Keratinocyte (primary cell): ENCODE results near the gene ULK3. TPM values are rescaled to one million over a fixed set of nuclear protein-coding genes. Genes with fewer than 3 reads are reported as not detected.
"Not testable (repeated sequence)": the region's sequence is repeated elsewhere in the genome, so short reads cannot be mapped to it uniquely, and the experiment has no call there.

ENCODE experiments used
- DNase-seq: peaks from one replicate; pipeline ENCODE4 v3.0.0-alpha.2; 2011; ENCODE audit warnings: low read depth, missing footprints, low spot score
- FAIRE-seq: peaks from 2 replicates; lab custom pipeline; 2011; peaks lifted over from hg19 to GRCh38; lab: Jason Lieb, UNC
- H2AFZ ChIP-seq: 2 replicates; pipeline ENCODE4 v1.6.0; 2012; ENCODE audit warnings: low read length, control low read depth, inconsistent platforms; ENCODE audit not compliant: control insufficient read depth
- H3K27ac ChIP-seq: 2 replicates; pipeline ENCODE4 v1.5.1; 2011; ENCODE audit warnings: low read length; ENCODE audit not compliant: control insufficient read depth, insufficient read depth
- H3K27me3 ChIP-seq: 3 replicates; pipeline ENCODE4 v1.6.0; 2011; ENCODE audit warnings: low read length; ENCODE audit not compliant: control insufficient read depth, insufficient read depth; ENCODE audit errors: extremely low read depth
- H3K36me3 ChIP-seq, 2 experiments: 2 replicates in 1 of 2; 3 replicates in 1 of 2; pipeline ENCODE4 v1.5.1; 2011; ENCODE audit warnings: low read length in 2 of 2, mild to moderate bottlenecking in 1 of 2; ENCODE audit not compliant: control insufficient read depth in 2 of 2, insufficient read depth in 2 of 2; ENCODE audit errors: extremely low read depth in 1 of 2
- H3K4me1 ChIP-seq: 3 replicates; pipeline ENCODE4 v1.5.1; 2011; ENCODE audit warnings: low read length; ENCODE audit not compliant: control insufficient read depth, insufficient read depth; ENCODE audit errors: extremely low read depth
- H3K4me2 ChIP-seq: 3 replicates; pipeline ENCODE4 v1.6.0; 2011; ENCODE audit warnings: low read depth, low read length; ENCODE audit not compliant: control insufficient read depth, insufficient read depth; ENCODE audit errors: extremely low read depth
- H3K4me3 ChIP-seq, 3 experiments: fragments of 200-600 bp in 1 of 3; sonication (generic) in 1 of 3; 2 replicates in 2 of 3; 3 replicates in 1 of 3; pipeline ENCODE4 v1.5.1; 2011 to 2016; ENCODE audit warnings: low read length in 3 of 3, mild to moderate bottlenecking in 3 of 3, control low read depth in 2 of 3, inconsistent platforms in 1 of 3, low read depth in 1 of 3, mixed read lengths in 1 of 3, mixed run types in 1 of 3, moderate library complexity in 1 of 3; ENCODE audit not compliant: control insufficient read depth in 2 of 3, insufficient read depth in 2 of 3; ENCODE audit errors: extremely low read depth in 1 of 3
- H3K79me2 ChIP-seq: 2 replicates; pipeline ENCODE4 v1.6.0; 2012; ENCODE audit warnings: low read length; ENCODE audit not compliant: control insufficient read depth, insufficient read depth
- H3K9ac ChIP-seq: 3 replicates; pipeline ENCODE4 v1.6.0; 2011; ENCODE audit warnings: low read length; ENCODE audit not compliant: control insufficient read depth, insufficient read depth; ENCODE audit errors: extremely low read depth
- H3K9me1 ChIP-seq: 3 replicates; pipeline ENCODE4 v1.6.0; 2011; ENCODE audit warnings: low read length; ENCODE audit not compliant: control insufficient read depth, insufficient read depth; ENCODE audit errors: extremely low read depth
- H3K9me3 ChIP-seq: 2 replicates; pipeline ENCODE4 v1.5.1; 2012; ENCODE audit warnings: low read depth, low read length; ENCODE audit not compliant: control insufficient read depth
- H4K20me1 ChIP-seq: 3 replicates; pipeline ENCODE4 v1.6.0; 2011; ENCODE audit warnings: low read length; ENCODE audit not compliant: control insufficient read depth, insufficient read depth; ENCODE audit errors: extremely low read depth
- EZH2 ChIP-seq: IDR thresholded peaks from one replicate; pipeline ENCODE4 v1.6.1; 2012; ENCODE audit warnings: inconsistent platforms, mild to moderate bottlenecking, low read length, moderate library complexity
- dilution Hi-C: fragments of 300-500 bp; cut with MboI; formaldehyde crosslinking; loops from one replicate; pipeline ENCODE4 v1.7.0; 2020; ENCODE audit warnings: low sequenced_read_pairs; ENCODE audit not compliant: extremely low pct_ligation_motif_present
- polyA plus RNA-seq, 5 experiments: library from polyadenylated mRNA; depleted of rRNA in 3 of 5; stranded (reverse) in 3 of 5; stranded (forward) in 1 of 5; unstranded in 1 of 5; fragments of >200 nt; gene quantifications; 1 replicate in 1 of 5; 2 replicates in 3 of 5; 3 replicates in 1 of 5; pipeline versions ENCODE4 v1.2.1 to v1.2.3, GENCODE V29; 2011 to 2012; ENCODE audit warnings: missing spikeins in 2 of 5, low read depth in 1 of 5, low replicate concordance in 1 of 5
- TF ChIP-seq, protein P1 (sequence below), 3 experiments: IDR thresholded peaks in 1 of 3; conservative IDR thresholded peaks in 1 of 3; optimal IDR thresholded peaks in 1 of 3; 2 replicates in 2 of 3; 3 replicates in 1 of 3; pipeline versions ENCODE3 to v1.5.1; 2011; ENCODE audit warnings: low read length in 3 of 3, mild to moderate bottlenecking in 3 of 3, moderate library complexity in 2 of 3, control low read depth in 1 of 3, inconsistent platforms in 1 of 3; ENCODE audit not compliant: insufficient read depth in 2 of 3; ENCODE audit errors: extremely low read depth in 1 of 3

The ULK3 gene
- polyA plus RNA-seq, 1 donor (not counting 4 experiments of a cell fraction or from before 2014, with no cell fraction given): 16.5 TPM

DNA sequence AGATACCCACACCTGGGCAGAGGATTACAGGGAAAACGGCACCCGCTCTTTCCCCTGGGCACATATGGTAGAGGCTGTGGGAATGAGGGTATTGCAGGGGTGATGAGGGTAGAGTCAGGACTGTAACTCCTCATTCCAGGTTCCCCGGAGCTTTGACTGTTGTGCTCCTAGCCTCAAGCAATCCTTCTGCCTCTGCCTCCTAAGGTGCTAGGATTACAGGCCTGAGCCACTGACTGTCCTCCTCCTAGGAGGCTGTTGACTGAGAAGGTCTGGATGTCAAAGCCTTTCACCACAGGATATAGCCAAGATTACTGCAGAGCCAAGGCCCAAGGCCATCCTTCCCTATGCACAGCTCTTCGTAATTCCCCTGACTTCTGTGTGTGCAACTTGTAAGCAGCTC is 45.8 kb upstream of the ULK3 start:
- TF ChIP-seq, protein P1, sequence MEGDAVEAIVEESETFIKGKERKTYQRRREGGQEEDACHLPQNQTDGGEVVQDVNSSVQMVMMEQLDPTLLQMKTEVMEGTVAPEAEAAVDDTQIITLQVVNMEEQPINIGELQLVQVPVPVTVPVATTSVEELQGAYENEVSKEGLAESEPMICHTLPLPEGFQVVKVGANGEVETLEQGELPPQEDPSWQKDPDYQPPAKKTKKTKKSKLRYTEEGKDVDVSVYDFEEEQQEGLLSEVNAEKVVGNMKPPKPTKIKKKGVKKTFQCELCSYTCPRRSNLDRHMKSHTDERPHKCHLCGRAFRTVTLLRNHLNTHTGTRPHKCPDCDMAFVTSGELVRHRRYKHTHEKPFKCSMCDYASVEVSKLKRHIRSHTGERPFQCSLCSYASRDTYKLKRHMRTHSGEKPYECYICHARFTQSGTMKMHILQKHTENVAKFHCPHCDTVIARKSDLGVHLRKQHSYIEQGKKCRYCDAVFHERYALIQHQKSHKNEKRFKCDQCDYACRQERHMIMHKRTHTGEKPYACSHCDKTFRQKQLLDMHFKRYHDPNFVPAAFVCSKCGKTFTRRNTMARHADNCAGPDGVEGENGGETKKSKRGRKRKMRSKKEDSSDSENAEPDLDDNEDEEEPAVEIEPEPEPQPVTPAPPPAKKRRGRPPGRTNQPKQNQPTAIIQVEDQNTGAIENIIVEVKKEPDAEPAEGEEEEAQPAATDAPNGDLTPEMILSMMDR (optimal IDR thresholded peaks at IDR 0.05 in 1 of 3, IDR thresholded peaks at IDR 0.05 in 1 of 3, conservative IDR thresholded peaks at IDR 0.05 in 1 of 3; ENCODE audit: extremely low read depth in 1 of 3, insufficient read depth in 2 of 3, low read length in 3 of 3): no peak
- TF ChIP-seq EZH2: no peak
- dilution Hi-C loops: no loop called here
- H3K79me2 ChIP-seq: peaks cover 6% of the 10 kb centered on the region
- no peaks in the 10 kb centered on the region for H3K27me3 ChIP-seq
- H3K27ac ChIP-seq: no peak overlapping the region
- H3K4me1 ChIP-seq: peaks cover 41% of the 10 kb centered on the region
- no peak overlapping the region for H3K4me2 ChIP-seq
- no peak overlapping the region for H3K4me3 ChIP-seq
- no peak overlapping the region for H2AFZ ChIP-seq
- no peak for FAIRE-seq
- H3K9ac ChIP-seq: no peak overlapping the region
- H3K9me1 ChIP-seq: no peaks in the 10 kb centered on the region
- H4K20me1 ChIP-seq: no peaks in the 10 kb centered on the region
- peaks cover 2 to 6% of the 10 kb centered on the region in 2 experiments for H3K36me3 ChIP-seq
- no peak for DNase-seq
- no peaks in the 10 kb centered on the region for H3K9me3 ChIP-seq

DNA sequence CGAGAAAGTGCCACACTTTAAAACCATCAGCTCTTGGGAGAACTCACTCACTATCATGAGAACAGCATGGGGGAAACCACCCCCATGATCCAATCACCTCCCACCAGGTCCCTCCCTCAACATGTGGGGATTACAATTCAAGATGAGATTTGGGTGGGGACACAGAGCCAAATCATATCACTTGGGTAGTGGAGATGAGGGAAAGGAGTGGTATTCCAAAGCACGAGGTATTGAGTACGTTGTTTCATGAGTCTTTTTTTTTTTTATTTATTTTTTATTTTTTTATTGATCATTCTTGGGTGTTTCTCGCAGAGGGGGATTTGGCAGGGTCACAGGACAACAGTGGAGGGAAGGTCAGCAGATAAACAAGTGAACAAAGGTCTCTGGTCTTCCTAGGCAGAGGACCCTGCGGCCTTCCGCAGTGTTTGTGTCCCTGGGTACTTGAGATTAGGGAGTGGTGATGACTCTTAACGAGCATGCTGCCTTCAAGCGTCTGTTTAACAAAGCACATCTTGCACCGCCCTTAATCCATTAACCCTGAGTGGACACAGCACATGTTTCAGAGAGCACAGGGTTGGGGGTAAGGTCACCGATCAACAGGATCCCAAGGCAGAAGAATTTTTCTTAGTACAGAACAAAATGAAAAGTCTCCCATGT is 44.7 kb upstream of the ULK3 start:
- H3K9me1 ChIP-seq: not testable (repeated sequence)

DNA sequence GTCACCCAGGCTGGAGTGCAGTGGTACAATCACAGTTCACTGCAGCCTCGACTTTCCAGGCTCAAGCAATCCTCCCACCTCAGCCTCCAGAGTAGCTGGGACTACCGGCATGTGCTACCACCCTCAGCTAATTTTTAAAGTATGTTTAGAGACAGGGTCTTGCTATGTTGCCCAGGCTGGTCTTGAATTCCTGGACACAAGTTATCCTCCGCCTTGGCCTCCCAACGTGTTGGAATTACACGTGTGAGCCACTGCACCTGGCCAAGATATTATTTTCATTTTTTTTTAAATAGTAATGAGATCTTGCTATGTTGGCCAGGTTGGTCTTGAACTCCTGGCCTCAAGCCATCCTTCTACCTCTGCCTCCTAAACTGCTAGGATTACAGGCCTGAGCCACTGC is 42.5 kb upstream of the ULK3 start:
- H4K20me1 ChIP-seq: no peaks in the 10 kb centered on the region
- H3K9ac ChIP-seq: no peak overlapping the region
- DNase-seq: no peak
- no peaks in the 10 kb centered on the region for H3K36me3 ChIP-seq
- peaks cover 30% of the 10 kb centered on the region for H3K4me1 ChIP-seq
- H2AFZ ChIP-seq: no peak overlapping the region
- peaks cover 5% of the 10 kb centered on the region for H3K79me2 ChIP-seq
- H3K27me3 ChIP-seq: no peaks in the 10 kb centered on the region
- no peaks in the 10 kb centered on the region for H3K9me1 ChIP-seq
- no peak overlapping the region for H3K27ac ChIP-seq
- no peaks in the 10 kb centered on the region for H3K9me3 ChIP-seq
- FAIRE-seq: no peak
- dilution Hi-C loops: no loop called here
- no peak overlapping the region for H3K4me3 ChIP-seq
- TF ChIP-seq, protein P1 (optimal IDR thresholded peaks at IDR 0.05 in 1 of 3, IDR thresholded peaks at IDR 0.05 in 1 of 3, conservative IDR thresholded peaks at IDR 0.05 in 1 of 3; ENCODE audit: extremely low read depth in 1 of 3, insufficient read depth in 2 of 3, low read length in 3 of 3): no peak
- no peak for TF ChIP-seq EZH2
- no peak overlapping the region for H3K4me2 ChIP-seq

More for the DNA sequence above, 44.7 kb upstream of the ULK3 start:
- H3K36me3 ChIP-seq, H3K79me2 ChIP-seq, H3K27ac ChIP-seq, dilution Hi-C loops, H3K9ac ChIP-seq, H4K20me1 ChIP-seq, DNase-seq, H3K4me2 ChIP-seq, H3K27me3 ChIP-seq, FAIRE-seq, H3K4me3 ChIP-seq, H3K9me3 ChIP-seq, H2AFZ ChIP-seq: not testable (repeated sequence)
- H3K4me1 ChIP-seq: peaks cover 36% of the 10 kb centered on the region
